HepG2 (cell line): ENCODE results near the gene LDLRAD3. TPM values are rescaled to one million over a fixed set of nuclear protein-coding genes. Genes with fewer than 3 reads are reported as not detected.

ENCODE experiments used
- ATAC-seq: fragments of 200-7000 bp; cut with Tn5 transposase; 3 replicates; pipeline ENCODE4 v1.9.1; 2020; ENCODE audit warnings: mild to moderate bottlenecking, moderate library complexity
- BruUV-seq: library from RNA; stranded (reverse); fragments of 400-500 nt; replicated peaks from 2 replicates; lab custom pipeline; 2021; lab: Mats Ljungman, UMichigan
- CTCF ChIA-PET: fragments of 300-600 bp; formaldehyde crosslinking; extraction: SDS; loops from one replicate; lab custom pipeline; 2021; ENCODE audit warnings: low total read pairs, inconsistent platforms, low intra/inter-chr PET ratio; lab: Yijun Ruan, JAX
- POLR2A ChIA-PET: fragments of 350-600 bp; sonication (Branson Sonifier 250); formaldehyde crosslinking; loops from one replicate; lab custom pipeline; 2020; ENCODE audit warnings: antibody characterized with exemption, inconsistent platforms; lab: Yijun Ruan, JAX
- DNase-seq: peaks from one replicate; pipeline ENCODE4 v3.0.0-alpha.2; 2015; ENCODE audit warnings: low spot score
- FAIRE-seq: peaks from 3 replicates; lab custom pipeline; 2011; peaks lifted over from hg19 to GRCh38; lab: Jason Lieb, UNC
- H2AFZ ChIP-seq: one replicate; pipeline ENCODE4 v1.6.1; 2011; ENCODE audit warnings: low read length, inconsistent platforms
- H3K27ac ChIP-seq: fragments of 300-600 bp; 3 replicates; pipeline ENCODE4 v1.8.0; 2011; ENCODE audit warnings: mixed run types, mild to moderate bottlenecking, mixed read lengths, low read length, inconsistent platforms; ENCODE audit not compliant: insufficient read depth; ENCODE audit errors: extremely low read length
- H3K27me3 ChIP-seq, 2 experiments: fragments of 200-600 bp in 1 of 2; 2 replicates in 1 of 2; 3 replicates in 1 of 2; pipeline versions ENCODE4 v1.6.0 to v1.8.0; 2011; ENCODE audit warnings: low read length in 2 of 2, mild to moderate bottlenecking in 2 of 2, moderate library complexity in 2 of 2, inconsistent platforms in 1 of 2; ENCODE audit not compliant: insufficient read depth in 2 of 2, control insufficient read depth in 1 of 2
- H3K36me3 ChIP-seq, 2 experiments: fragments of 200-600 bp in 1 of 2; replicated peaks in 1 of 2; 2 replicates in 1 of 2; 3 replicates in 1 of 2; pipeline versions ENCODE4 v1.5.1 to v1.8.0; 2011; ENCODE audit warnings: low read length in 2 of 2, inconsistent platforms in 1 of 2; ENCODE audit not compliant: insufficient read depth in 2 of 2, control insufficient read depth in 1 of 2
- H3K4me1 ChIP-seq: 2 replicates; pipeline ENCODE4 v1.5.1; 2012; ENCODE audit warnings: low read length, inconsistent platforms; ENCODE audit not compliant: insufficient read depth
- H3K4me2 ChIP-seq: 2 replicates; pipeline ENCODE4 v1.6.0; 2011; ENCODE audit warnings: low read depth, low read length, inconsistent platforms
- H3K4me3 ChIP-seq, 3 experiments: fragments of 200-600 bp in 1 of 3; sonication (generic), shearing (Covaris generic) in 1 of 3; replicated peaks in 1 of 3; 2 replicates each; pipeline ENCODE4 v1.5.1; 2011 to 2016; ENCODE audit warnings: low read length in 3 of 3, inconsistent platforms in 2 of 3, low read depth in 2 of 3, mild to moderate bottlenecking in 2 of 3, control low read depth in 1 of 3, mixed read lengths in 1 of 3; ENCODE audit not compliant: insufficient read depth in 1 of 3
- H3K79me2 ChIP-seq: one replicate; pipeline ENCODE4 v1.6.1; 2011; ENCODE audit warnings: low read length, inconsistent platforms; ENCODE audit not compliant: insufficient read depth
- H3K9ac ChIP-seq: 2 replicates; pipeline ENCODE4 v1.6.0; 2011; ENCODE audit warnings: mild to moderate bottlenecking, low read depth, low read length, inconsistent platforms; ENCODE audit not compliant: insufficient read depth
- H3K9me3 ChIP-seq: 2 replicates; pipeline ENCODE4 v1.5.1; 2012; ENCODE audit warnings: mild to moderate bottlenecking, low read length
- H4K20me1 ChIP-seq: 2 replicates; pipeline ENCODE4 v1.6.0; 2011; ENCODE audit warnings: inconsistent platforms, mild to moderate bottlenecking, low read length, moderate library complexity; ENCODE audit not compliant: insufficient read depth
- AKAP8 ChIP-seq: sonication (generic); formaldehyde crosslinking; IDR thresholded peaks from 2 replicates; pipeline ENCODE4 v1.5.1; 2020; ENCODE audit warnings: mild to moderate bottlenecking, missing genetic modification reagents
- MATR3 ChIP-seq: sonication (generic); formaldehyde crosslinking; IDR thresholded peaks from 2 replicates; pipeline ENCODE4 v1.4.0; 2020; ENCODE audit warnings: missing genetic modification reagents
- NKX3-1 ChIP-seq: sonication (generic); formaldehyde crosslinking; IDR thresholded peaks from 2 replicates; pipeline ENCODE4 v1.5.0; 2020; ENCODE audit warnings: missing genetic modification reagents
- NR2F2 ChIP-seq: IDR thresholded peaks from 2 replicates; pipeline ENCODE4 v1.6.1; 2012; ENCODE audit warnings: low read depth, inconsistent platforms, borderline replicate concordance
- SATB2 ChIP-seq: sonication (generic); formaldehyde crosslinking; IDR thresholded peaks from 2 replicates; pipeline ENCODE4 v1.5.0; 2020; ENCODE audit warnings: missing genetic modification reagents
- TBL1XR1 ChIP-seq: fragments of 150-350 bp; IDR thresholded peaks from 2 replicates; pipeline ENCODE4 v1.6.1; 2014; ENCODE audit warnings: borderline replicate concordance, low read length; ENCODE audit not compliant: partially characterized antibody
- WGBS: methylation state at CpG from one replicate; pipeline ENCODE4 v1.1.6; 2017; ENCODE audit warnings: low lambda C conversion rate; 5-methylcytosine and 5-hydroxymethylcytosine counted together
- in situ Hi-C: cut with HindIII; loops from 2 replicates; pipeline ENCODE4 v1.10.0; 2017; ENCODE audit warnings: low pct_unique_long_range_greater_than_20kb; ENCODE audit not compliant: extremely low pct_ligation_motif_present
- intact Hi-C: fragments of 100-400 bp; cut with micrococcal nuclease; formaldehyde crosslinking; loops from one replicate; pipeline ENCODE4 v1.10.0; 2022; ENCODE audit not compliant: unreplicated experiment
- polyA plus RNA-seq, 8 experiments: library from polyadenylated mRNA; depleted of rRNA in 3 of 8; stranded (reverse) in 7 of 8; unstranded in 1 of 8; fragments of >200 nt; fragmentation: Illumina TruSeq in 4 of 8; extraction: Trizol in 4 of 8; gene quantifications; 2 replicates each; pipeline versions ENCODE4 v1.2.1 to v1.2.3, GENCODE V29; 2011 to 2016; ENCODE audit warnings: low read depth in 4 of 8, missing spikeins in 1 of 8, mixed read lengths in 1 of 8; ENCODE audit not compliant: insufficient read depth in 1 of 8
- total RNA-seq, 5 experiments: library from RNA; depleted of rRNA; stranded (reverse); fragments of >200 nt; fragmentation: Illumina TruSeq; extraction: Trizol; gene quantifications; 2 replicates each; pipeline ENCODE4 v1.2.3, GENCODE V29; 2016; ENCODE audit warnings: low read depth in 1 of 5
- TF ChIP-seq, protein P1 (sequence below): sonication (generic); formaldehyde crosslinking; IDR thresholded peaks from 2 replicates; pipeline ENCODE4 v1.8.1; 2022; ENCODE audit warnings: mild to moderate bottlenecking, missing genetic modification reagents
- TF ChIP-seq, protein P2 (sequence below): IDR thresholded peaks from 2 replicates; pipeline ENCODE4 v1.6.1; 2016; ENCODE audit warnings: missing compliant biosample characterization, missing genetic modification reagents, borderline replicate concordance
- TF ChIP-seq, protein P3 (sequence below): sonication (generic); formaldehyde crosslinking; IDR thresholded peaks from 2 replicates; pipeline ENCODE4 v1.4.0; 2020; ENCODE audit warnings: mild to moderate bottlenecking, low read depth, missing genetic modification reagents
- TF ChIP-seq, protein P4 (sequence below): sonication (generic); formaldehyde crosslinking; IDR thresholded peaks from 2 replicates; pipeline ENCODE4 v1.4.0; 2020; ENCODE audit warnings: mild to moderate bottlenecking, missing genetic modification reagents

Gene LDLRAD3
- total and polyA plus RNA-seq, 2 of the 13 experiments (the other 11 are each of a cell fraction or from before 2014, with no cell fraction given) = 0.50 to 0.60 TPM

DNA sequence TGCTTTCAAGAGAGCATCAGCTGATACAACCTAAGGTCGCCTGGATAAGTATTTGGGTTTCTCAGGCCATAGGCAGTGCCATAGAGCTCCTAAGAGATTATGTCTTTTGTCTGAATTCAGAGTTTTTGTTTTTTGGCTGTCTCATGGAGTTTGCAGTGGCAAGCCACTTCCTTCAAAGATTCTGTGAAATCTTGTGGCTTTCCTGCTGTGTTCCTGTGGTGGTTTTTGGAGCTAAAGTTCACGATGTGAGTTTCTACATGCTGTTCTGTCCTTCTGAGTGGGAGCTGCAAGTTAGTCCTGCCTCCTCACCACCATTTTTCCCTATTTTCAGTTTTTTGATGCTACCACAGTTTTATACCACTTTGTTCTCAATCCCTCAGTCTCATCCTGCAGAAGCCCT is 234.0 kb downstream of the LDLRAD3 start (continued):
- TF ChIP-seq, protein P1, sequence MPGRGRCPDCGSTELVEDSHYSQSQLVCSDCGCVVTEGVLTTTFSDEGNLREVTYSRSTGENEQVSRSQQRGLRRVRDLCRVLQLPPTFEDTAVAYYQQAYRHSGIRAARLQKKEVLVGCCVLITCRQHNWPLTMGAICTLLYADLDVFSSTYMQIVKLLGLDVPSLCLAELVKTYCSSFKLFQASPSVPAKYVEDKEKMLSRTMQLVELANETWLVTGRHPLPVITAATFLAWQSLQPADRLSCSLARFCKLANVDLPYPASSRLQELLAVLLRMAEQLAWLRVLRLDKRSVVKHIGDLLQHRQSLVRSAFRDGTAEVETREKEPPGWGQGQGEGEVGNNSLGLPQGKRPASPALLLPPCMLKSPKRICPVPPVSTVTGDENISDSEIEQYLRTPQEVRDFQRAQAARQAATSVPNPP (CRISPR knock-in tag) = no peak
- TF ChIP-seq NR2F2 (no peak), AKAP8 (CRISPR knock-in tag) (no peak), NKX3-1 (CRISPR knock-in tag) (no peak)
- TF ChIP-seq, protein P2, sequence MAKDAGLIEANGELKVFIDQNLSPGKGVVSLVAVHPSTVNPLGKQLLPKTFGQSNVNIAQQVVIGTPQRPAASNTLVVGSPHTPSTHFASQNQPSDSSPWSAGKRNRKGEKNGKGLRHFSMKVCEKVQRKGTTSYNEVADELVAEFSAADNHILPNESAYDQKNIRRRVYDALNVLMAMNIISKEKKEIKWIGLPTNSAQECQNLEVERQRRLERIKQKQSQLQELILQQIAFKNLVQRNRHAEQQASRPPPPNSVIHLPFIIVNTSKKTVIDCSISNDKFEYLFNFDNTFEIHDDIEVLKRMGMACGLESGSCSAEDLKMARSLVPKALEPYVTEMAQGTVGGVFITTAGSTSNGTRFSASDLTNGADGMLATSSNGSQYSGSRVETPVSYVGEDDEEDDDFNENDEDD (CRISPR knock-in tag) = no peak
- TF ChIP-seq, all 625 proteins: peak for 0

DNA sequence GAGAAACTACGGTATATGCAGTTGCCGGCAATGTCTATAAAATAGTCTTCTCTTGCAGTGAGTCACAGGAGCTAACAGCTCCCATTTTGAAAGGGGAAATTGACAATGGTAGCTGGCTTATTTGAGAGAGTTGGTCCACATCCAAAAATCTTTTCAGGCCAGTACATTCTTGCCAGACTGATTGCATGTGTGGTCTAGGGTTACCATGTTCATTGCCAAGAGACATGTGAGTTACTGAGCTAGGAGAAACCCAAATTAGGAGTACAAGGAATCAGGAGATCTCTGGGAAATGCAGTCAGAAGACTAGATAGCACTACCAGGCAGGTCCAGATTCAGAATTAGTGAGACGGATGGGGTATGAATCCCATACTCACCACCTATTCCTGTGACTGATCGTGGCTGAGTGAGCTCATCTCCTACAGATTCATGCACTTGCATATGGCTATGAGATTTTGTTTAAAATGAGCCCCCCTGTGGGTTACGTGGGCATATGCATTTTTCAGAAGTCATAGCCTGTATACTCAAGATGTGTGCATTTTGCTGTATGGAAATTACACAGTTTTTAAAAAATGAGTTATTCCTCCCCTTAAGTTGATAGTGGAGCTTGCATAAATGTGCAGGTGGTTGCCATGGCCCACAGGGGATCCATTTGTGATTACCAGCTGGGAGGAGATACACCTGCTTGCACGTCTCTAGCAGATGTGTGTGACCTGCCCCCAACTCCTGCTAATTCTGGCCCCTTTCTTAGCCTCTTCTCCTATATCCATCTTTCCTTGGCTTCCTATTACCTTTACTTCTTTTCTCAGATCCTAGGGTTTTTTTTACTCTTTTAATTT is 242.7 kb downstream of the LDLRAD3 start:
- Histone ChIP-seq H2AFZ (no peak overlapping the region), H3K36me3 (no peaks in the 10 kb centered on the region), H3K9me3 (no peaks in the 10 kb centered on the region), H3K9ac (no peak overlapping the region), H3K4me2 (no peak overlapping the region), H3K4me1 (no peaks in the 10 kb centered on the region), H3K27ac (no peak overlapping the region), H3K27me3 (0 out of 5 replicates have a peak, but pooled peaks cover 0 to 3% of the 10 kb centered on the region in 2 experiments), H3K79me2 (no peaks in the 10 kb centered on the region), H4K20me1 (no peaks in the 10 kb centered on the region), H3K4me3 (no peak overlapping the region)
- no peak for FAIRE-seq
- intact Hi-C loops = no loop called here
- ATAC-seq = no peak
- CTCF ChIA-PET = no interaction called here
- TF ChIP-seq MATR3 (CRISPR knock-in tag) (no peak), TBL1XR1 (no peak), SATB2 (CRISPR knock-in tag) (no peak)
- TF ChIP-seq, protein P3, sequence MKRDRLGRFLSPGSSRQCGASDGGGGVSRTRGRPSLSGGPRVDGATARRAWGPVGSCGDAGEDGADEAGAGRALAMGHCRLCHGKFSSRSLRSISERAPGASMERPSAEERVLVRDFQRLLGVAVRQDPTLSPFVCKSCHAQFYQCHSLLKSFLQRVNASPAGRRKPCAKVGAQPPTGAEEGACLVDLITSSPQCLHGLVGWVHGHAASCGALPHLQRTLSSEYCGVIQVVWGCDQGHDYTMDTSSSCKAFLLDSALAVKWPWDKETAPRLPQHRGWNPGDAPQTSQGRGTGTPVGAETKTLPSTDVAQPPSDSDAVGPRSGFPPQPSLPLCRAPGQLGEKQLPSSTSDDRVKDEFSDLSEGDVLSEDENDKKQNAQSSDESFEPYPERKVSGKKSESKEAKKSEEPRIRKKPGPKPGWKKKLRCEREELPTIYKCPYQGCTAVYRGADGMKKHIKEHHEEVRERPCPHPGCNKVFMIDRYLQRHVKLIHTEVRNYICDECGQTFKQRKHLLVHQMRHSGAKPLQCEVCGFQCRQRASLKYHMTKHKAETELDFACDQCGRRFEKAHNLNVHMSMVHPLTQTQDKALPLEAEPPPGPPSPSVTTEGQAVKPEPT (CRISPR knock-in tag) = no peak
- TF ChIP-seq, protein P4, sequence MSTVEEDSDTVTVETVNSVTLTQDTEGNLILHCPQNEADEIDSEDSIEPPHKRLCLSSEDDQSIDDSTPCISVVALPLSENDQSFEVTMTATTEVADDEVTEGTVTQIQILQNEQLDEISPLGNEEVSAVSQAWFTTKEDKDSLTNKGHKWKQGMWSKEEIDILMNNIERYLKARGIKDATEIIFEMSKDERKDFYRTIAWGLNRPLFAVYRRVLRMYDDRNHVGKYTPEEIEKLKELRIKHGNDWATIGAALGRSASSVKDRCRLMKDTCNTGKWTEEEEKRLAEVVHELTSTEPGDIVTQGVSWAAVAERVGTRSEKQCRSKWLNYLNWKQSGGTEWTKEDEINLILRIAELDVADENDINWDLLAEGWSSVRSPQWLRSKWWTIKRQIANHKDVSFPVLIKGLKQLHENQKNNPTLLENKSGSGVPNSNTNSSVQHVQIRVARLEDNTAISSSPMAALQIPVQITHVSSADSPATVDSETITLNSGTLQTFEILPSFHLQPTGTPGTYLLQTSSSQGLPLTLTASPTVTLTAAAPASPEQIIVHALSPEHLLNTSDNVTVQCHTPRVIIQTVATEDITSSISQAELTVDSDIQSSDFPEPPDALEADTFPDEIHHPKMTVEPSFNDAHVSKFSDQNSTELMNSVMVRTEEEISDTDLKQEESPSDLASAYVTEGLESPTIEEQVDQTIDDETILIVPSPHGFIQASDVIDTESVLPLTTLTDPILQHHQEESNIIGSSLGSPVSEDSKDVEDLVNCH (CRISPR knock-in tag) = no peak
- no peak for DNase-seq
- in situ Hi-C loops = no loop called here
- BruUV-seq = no TSS peak
- WGBS = 35% methylated on average over 6 of the region's 6 CpGs
- POLR2A ChIA-PET = no interaction called here
